Prostate gland (tissue), 2 donors: ENCODE results near the gene HTR6.

Experiments
- CTCF ChIP-seq, 4 experiments: fragments of 200-600 bp in 2 of 4; fragments of 450-650 bp in 2 of 4; sonication (generic) in 2 of 4; IDR thresholded peaks; 1 replicate in 3 of 4; 2 replicates in 1 of 4; pipeline ENCODE4 v1.5.1; 2016 to 2019; ENCODE audit warnings: antibody characterized with exemption in 4 of 4, mild to moderate bottlenecking in 2 of 4, moderate library complexity in 2 of 4
- POLR2A ChIP-seq: fragments of 450-650 bp; IDR thresholded peaks from one replicate; pipeline ENCODE4 v1.6.1; 2016; ENCODE audit warnings: antibody characterized with exemption, mild to moderate bottlenecking

- TF ChIP-seq CTCF (IDR thresholded peaks at IDR 0.05) = no peak
- TF ChIP-seq POLR2A = no peak
These were observed 44.7 kb downstream of the HTR6 start for GRCh38 chr1:19709260-19709793.
